ENCODE measurements around the gene XCL2.
"Not testable (repeated sequence)": the region's sequence is repeated elsewhere in the genome, so short reads cannot be mapped to it uniquely, and the experiment has no call there.

XCL2 gene, protein sequence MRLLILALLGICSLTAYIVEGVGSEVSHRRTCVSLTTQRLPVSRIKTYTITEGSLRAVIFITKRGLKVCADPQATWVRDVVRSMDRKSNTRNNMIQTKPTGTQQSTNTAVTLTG

DNA sequence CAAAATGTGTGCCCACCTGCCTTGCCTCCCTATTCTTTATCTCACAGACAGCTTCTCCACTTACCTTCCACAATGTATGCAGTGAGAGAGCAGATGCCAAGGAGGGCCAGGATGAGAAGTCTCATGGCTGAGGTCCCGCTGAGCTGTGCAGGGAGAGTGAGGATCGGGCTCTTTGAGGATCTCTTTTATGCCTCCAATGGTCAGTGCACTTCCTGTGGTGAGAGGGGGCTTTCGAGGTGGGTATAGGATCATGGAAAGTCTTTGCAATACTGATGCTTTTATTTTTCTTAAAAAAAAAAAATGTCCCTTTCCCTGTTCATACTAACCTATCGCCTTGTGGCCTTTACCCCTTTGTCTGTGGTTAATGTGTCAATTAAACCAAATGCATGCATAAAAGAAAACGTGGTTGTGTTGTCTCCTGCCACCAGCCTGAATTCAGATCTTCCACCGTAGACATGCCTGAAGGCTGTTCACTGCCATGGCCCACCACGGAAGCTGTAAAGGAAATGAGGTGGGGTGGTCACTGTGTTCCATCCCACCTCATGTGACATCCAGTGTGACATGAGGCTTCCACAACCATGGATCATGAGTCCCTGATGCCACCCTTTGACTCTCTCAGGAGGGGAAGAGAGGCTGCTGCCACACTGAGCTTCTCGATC, at the start of gene XCL2:
Gene XCL2, minus strand, starts transcription at position 158 of the 659 bp plus-strand sequence. Its CDS starts 33 bp downstream, at position 125.
- not testable (repeated sequence) for H3K27me3 ChIP-seq (ENCODE audit: control insufficient read depth, insufficient read depth, low read length); H3K9ac ChIP-seq (ENCODE audit: low read depth, low read length); H3K4me1 ChIP-seq (ENCODE audit: control insufficient read depth, insufficient read depth, low read length); H3K9me3 ChIP-seq (ENCODE audit: control insufficient read depth, insufficient read depth, low read length); H3K36me3 ChIP-seq (ENCODE audit: control insufficient read depth, insufficient read depth, low read length); H3K27ac ChIP-seq (ENCODE audit: low read depth, low read length); H3K4me3 ChIP-seq (ENCODE audit: low read depth, low read length)

DNA sequence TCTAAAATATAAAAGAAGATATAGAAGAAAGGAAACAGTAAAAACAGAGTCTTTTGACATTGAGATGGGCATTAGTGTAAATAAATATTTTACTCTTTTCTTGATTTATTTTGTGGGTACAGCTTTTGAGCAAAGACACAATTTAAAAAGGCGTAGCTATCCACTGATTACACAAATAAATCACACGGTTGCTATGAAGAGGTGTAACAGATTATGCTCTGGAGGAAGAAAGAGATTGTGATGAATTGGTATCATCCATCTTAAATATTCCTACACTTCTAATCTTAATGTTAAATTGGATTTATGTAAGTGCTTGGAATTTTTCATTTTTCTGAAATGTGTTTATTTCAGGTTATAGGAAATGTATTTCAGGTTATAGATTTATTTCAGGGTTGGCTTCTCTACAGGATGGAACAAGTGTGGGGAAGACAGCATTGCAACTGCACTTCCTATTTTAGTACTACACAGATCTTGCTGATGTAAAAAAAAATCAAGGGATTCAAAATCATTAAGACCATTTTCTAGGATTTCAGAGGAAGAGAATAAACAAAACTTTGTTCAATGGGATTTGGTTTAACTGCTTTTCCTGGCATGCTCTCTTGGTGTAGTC, 47.9 kb upstream of the XCL2 start:
- no peaks in the 10 kb centered on the region for H3K36me3 ChIP-seq (ENCODE audit: control insufficient read depth, insufficient read depth, low read length)
- H3K4me1 ChIP-seq (ENCODE audit: control insufficient read depth, insufficient read depth, low read length), result no peaks in the 10 kb centered on the region
- H3K27me3 ChIP-seq (ENCODE audit: control insufficient read depth, insufficient read depth, low read length), result no peaks in the 10 kb centered on the region
- H3K9ac ChIP-seq (ENCODE audit: low read depth, low read length), result no peak overlapping the region
- no peaks in the 10 kb centered on the region for H3K9me3 ChIP-seq (ENCODE audit: control insufficient read depth, insufficient read depth, low read length)
- no peak overlapping the region for H3K27ac ChIP-seq (ENCODE audit: low read depth, low read length)
- no peak overlapping the region for H3K4me3 ChIP-seq (ENCODE audit: low read depth, low read length)

DNA sequence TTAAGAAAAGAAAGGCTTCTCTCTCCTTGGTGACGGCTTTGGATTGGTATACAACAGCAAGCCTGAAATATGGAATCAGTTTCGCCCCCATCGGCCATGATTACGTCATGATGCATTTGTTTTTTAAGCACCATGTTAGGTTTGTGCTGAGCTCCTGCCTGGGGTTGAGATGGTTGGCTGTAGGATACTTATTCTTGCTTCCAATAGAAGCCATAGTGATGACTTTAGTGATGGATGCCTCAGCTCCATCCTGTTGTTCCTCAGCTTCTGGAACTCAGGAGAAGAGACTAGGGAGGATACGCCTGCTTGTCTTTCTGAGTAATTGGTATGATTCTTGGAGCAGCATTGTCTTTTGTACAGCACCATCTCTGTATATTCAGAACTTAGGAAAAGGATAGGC, 47.3 kb upstream of the XCL2 start:
- Histone ChIP-seq H3K4me1 (ENCODE audit: control insufficient read depth, insufficient read depth, low read length) (no peaks in the 10 kb centered on the region), H3K36me3 (ENCODE audit: control insufficient read depth, insufficient read depth, low read length) (no peaks in the 10 kb centered on the region), H3K27ac (ENCODE audit: low read depth, low read length) (no peak overlapping the region), H3K27me3 (ENCODE audit: control insufficient read depth, insufficient read depth, low read length) (no peaks in the 10 kb centered on the region), H3K4me3 (ENCODE audit: low read depth, low read length) (no peak overlapping the region), H3K9ac (ENCODE audit: low read depth, low read length) (no peak overlapping the region), H3K9me3 (ENCODE audit: control insufficient read depth, insufficient read depth, low read length) (no peaks in the 10 kb centered on the region)

DNA sequence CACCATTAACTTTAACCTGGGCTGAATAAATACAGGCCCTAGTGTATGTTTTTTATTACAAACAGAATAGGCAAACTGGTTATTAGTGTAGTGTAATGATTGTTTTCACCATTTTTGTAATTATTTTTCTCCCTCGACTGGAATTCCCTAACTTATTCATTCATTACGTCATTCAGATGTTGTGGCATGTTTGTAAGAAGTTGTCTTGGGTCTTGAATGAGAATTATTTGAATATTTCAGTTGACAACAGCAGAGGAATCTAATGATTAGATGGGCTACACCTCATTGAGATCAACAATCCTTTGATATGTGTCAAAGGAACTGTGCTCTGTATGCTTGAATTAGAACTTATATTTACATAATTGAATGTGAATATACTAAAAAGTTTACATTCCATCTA, 45.4 kb upstream of the XCL2 start:
- H3K36me3 ChIP-seq (ENCODE audit: control insufficient read depth, insufficient read depth, low read length), result no peaks in the 10 kb centered on the region
- H3K27ac ChIP-seq (ENCODE audit: low read depth, low read length), result no peak overlapping the region
- H3K4me3 ChIP-seq (ENCODE audit: low read depth, low read length), result no peak overlapping the region
- no peaks in the 10 kb centered on the region for H3K27me3 ChIP-seq (ENCODE audit: control insufficient read depth, insufficient read depth, low read length)
- H3K4me1 ChIP-seq (ENCODE audit: control insufficient read depth, insufficient read depth, low read length), result no peaks in the 10 kb centered on the region
- H3K9ac ChIP-seq (ENCODE audit: low read depth, low read length), result no peak overlapping the region
- no peaks in the 10 kb centered on the region for H3K9me3 ChIP-seq (ENCODE audit: control insufficient read depth, insufficient read depth, low read length)

DNA sequence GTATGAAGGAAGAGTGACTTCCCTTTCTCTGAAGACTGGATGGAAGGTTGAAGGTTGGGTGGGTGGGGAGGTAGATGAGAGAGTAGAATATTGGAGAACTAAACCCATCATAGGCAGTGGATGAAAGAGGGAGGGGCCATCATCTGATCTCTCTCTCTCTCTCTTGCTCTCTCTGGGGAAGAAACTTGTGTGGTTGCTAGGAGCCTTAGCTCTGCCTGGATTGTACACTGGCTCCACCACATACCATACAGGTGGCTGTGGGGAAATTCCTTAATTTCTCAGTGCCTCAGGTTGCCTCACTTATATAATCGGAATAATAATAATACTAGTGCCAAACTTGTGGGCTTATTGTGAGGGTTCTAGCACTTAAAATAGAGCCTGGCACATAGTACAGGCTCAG, 42.1 kb upstream of the XCL2 start:
- no peak overlapping the region for H3K27ac ChIP-seq (ENCODE audit: low read depth, low read length)
- no peaks in the 10 kb centered on the region for H3K36me3 ChIP-seq (ENCODE audit: control insufficient read depth, insufficient read depth, low read length)
- H3K9ac ChIP-seq (ENCODE audit: low read depth, low read length), result no peak overlapping the region
- H3K4me3 ChIP-seq (ENCODE audit: low read depth, low read length), result no peak overlapping the region
- no peaks in the 10 kb centered on the region for H3K4me1 ChIP-seq (ENCODE audit: control insufficient read depth, insufficient read depth, low read length)
- H3K27me3 ChIP-seq (ENCODE audit: control insufficient read depth, insufficient read depth, low read length), result no peaks in the 10 kb centered on the region
- no peaks in the 10 kb centered on the region for H3K9me3 ChIP-seq (ENCODE audit: control insufficient read depth, insufficient read depth, low read length)

DNA sequence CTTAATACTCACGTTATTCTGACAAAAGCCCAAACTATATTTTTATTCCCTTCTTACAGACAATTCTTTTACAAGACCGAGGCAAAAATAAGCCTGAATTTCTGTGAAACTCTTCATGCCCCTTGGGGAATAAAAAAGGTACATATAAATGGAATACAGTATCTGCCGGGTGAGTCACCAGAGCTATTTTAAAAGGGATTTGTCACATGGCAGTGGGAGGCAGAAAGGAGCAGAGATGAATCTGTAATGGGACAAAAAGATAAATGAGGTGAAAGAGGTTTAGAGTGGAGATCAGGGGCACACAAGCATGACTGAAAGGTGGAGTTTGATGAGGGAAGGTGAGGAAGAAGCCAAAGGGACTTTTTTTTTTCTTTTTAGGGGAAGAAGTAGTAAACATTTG, 41.4 kb upstream of the XCL2 start:
- H3K9me3 ChIP-seq (ENCODE audit: control insufficient read depth, insufficient read depth, low read length), result no peaks in the 10 kb centered on the region
- H3K4me3 ChIP-seq (ENCODE audit: low read depth, low read length), result no peak overlapping the region
- no peaks in the 10 kb centered on the region for H3K27me3 ChIP-seq (ENCODE audit: control insufficient read depth, insufficient read depth, low read length)
- no peak overlapping the region for H3K9ac ChIP-seq (ENCODE audit: low read depth, low read length)
- no peaks in the 10 kb centered on the region for H3K4me1 ChIP-seq (ENCODE audit: control insufficient read depth, insufficient read depth, low read length)
- H3K36me3 ChIP-seq (ENCODE audit: control insufficient read depth, insufficient read depth, low read length), result no peaks in the 10 kb centered on the region
- no peak overlapping the region for H3K27ac ChIP-seq (ENCODE audit: low read depth, low read length)

DNA sequence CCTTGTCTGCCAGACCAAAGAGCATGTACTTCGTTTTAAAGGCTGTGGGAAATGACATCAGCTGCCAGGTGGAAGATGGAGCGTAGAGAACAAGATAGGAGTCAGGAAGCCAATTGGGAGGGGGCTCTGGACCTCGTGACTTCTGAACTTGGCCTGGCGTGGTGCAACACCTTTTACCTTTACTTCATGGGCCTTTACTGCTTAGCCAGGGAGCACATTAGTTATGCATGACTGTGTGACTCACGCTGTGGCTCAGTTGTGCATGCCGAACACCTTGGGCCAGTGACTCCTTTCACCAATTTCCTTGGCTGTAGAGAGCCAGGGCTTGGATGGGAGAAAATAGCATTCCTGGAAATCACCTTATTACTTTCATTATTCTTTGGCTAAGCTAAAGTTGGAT, 39.8 kb upstream of the XCL2 start:
- Histone ChIP-seq H3K27me3 (ENCODE audit: control insufficient read depth, insufficient read depth, low read length) (no peaks in the 10 kb centered on the region), H3K9ac (ENCODE audit: low read depth, low read length) (no peak overlapping the region), H3K9me3 (ENCODE audit: control insufficient read depth, insufficient read depth, low read length) (no peaks in the 10 kb centered on the region), H3K27ac (ENCODE audit: low read depth, low read length) (no peak overlapping the region), H3K4me1 (ENCODE audit: control insufficient read depth, insufficient read depth, low read length) (no peaks in the 10 kb centered on the region), H3K4me3 (ENCODE audit: low read depth, low read length) (no peak overlapping the region), H3K36me3 (ENCODE audit: control insufficient read depth, insufficient read depth, low read length) (no peaks in the 10 kb centered on the region)

DNA sequence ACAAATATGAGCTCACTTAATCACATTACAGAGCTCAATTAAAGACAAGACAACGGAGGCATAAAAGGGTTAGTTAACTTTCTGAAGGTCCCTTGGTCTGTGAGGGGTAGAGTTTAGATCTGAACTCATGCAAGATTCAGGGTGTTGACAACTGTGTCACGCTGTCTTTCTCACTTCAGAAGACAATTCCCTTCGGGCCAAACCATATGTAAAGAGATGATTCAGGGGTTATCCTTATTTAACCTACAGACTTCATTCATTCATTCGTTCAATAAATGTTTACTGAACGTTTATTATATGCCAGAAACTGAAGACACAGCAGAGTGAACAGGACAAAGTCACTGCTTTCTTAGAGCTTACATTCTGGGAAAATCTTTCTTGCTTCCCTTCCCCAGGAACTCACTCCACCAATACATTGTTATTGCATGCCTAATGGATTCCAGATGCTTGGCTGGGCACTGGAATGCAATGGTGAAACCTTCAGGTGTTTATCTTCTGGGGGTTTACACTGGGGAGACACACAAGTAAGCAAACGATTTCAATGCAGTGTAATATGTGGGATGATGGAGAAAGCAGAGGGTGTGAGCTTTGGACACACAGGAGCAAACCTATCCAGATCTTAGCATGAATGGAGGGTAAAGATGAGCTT, 39.0 kb upstream of the XCL2 start:
- H3K4me3 ChIP-seq (ENCODE audit: low read depth, low read length), result no peak overlapping the region
- H3K27ac ChIP-seq (ENCODE audit: low read depth, low read length), result no peak overlapping the region

DNA sequence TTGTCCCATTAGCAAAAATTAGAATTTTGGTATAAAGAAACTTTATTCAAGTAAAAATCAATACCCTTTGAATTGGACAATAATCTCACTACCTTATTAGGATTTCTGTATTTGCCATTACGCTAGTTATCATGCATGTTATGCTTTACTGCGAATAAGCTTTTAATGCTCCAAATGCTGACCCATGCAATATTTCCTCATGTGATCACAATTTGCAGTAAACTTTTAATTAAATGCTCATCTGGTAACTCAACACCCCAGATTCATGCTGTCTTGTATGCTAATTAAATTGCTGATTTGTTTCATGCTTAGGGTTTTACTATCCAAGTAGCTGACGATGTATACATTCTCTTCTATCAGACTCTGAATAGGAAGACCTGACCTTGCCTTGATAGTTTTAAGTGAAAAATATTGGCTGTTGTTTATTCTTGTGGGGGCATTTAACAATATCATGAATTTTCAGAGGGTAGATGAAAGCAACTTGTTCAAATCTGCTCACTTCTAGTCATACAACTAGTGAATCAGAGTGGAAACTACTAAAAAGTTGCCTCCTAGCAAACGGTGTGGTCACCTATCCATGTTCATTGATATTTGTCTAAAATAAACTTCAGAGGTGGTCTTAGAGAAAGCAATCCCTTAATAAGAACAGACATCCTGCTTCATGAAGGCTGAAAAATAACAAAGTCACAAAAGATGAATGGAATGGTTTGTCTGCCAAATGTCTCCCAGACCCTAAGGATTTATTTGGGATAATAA, 38.2 kb upstream of the XCL2 start:
- H3K4me1 ChIP-seq (ENCODE audit: control insufficient read depth, insufficient read depth, low read length), result no peaks in the 10 kb centered on the region
- H3K27ac ChIP-seq (ENCODE audit: low read depth, low read length), result no peak overlapping the region
- no peak overlapping the region for H3K9ac ChIP-seq (ENCODE audit: low read depth, low read length)
- no peak overlapping the region for H3K4me3 ChIP-seq (ENCODE audit: low read depth, low read length)
- H3K9me3 ChIP-seq (ENCODE audit: control insufficient read depth, insufficient read depth, low read length), result no peaks in the 10 kb centered on the region
- no peaks in the 10 kb centered on the region for H3K36me3 ChIP-seq (ENCODE audit: control insufficient read depth, insufficient read depth, low read length)
- no peaks in the 10 kb centered on the region for H3K27me3 ChIP-seq (ENCODE audit: control insufficient read depth, insufficient read depth, low read length)

More for the DNA sequence above, 39.0 kb upstream of the XCL2 start:
- no peaks in the 10 kb centered on the region for H3K9me3 ChIP-seq (ENCODE audit: control insufficient read depth, insufficient read depth, low read length)
- no peaks in the 10 kb centered on the region for H3K27me3 ChIP-seq (ENCODE audit: control insufficient read depth, insufficient read depth, low read length)
- no peaks in the 10 kb centered on the region for H3K4me1 ChIP-seq (ENCODE audit: control insufficient read depth, insufficient read depth, low read length)
- H3K9ac ChIP-seq (ENCODE audit: low read depth, low read length), result no peak overlapping the region
- no peaks in the 10 kb centered on the region for H3K36me3 ChIP-seq (ENCODE audit: control insufficient read depth, insufficient read depth, low read length)

DNA sequence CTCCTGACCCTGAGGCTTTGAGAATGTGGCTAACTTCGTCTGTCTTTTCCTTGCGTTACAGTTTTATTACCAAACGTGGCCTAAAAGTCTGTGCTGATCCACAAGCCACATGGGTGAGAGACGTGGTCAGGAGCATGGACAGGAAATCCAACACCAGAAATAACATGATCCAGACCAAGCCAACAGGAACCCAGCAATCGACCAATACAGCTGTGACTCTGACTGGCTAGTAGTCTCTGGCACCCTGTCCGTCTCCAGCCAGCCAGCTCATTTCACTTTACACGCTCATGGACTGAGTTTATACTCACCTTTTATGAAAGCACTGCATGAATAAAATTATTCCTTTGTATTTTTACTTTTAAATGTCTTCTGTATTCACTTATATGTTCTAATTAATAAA, 37.2 kb upstream of the XCL2 start:
- H3K9me3 ChIP-seq (ENCODE audit: control insufficient read depth, insufficient read depth, low read length); H3K9ac ChIP-seq (ENCODE audit: low read depth, low read length); H3K4me1 ChIP-seq (ENCODE audit: control insufficient read depth, insufficient read depth, low read length); H3K27ac ChIP-seq (ENCODE audit: low read depth, low read length); H3K36me3 ChIP-seq (ENCODE audit: control insufficient read depth, insufficient read depth, low read length); H3K4me3 ChIP-seq (ENCODE audit: low read depth, low read length); H3K27me3 ChIP-seq (ENCODE audit: control insufficient read depth, insufficient read depth, low read length): not testable (repeated sequence)

DNA sequence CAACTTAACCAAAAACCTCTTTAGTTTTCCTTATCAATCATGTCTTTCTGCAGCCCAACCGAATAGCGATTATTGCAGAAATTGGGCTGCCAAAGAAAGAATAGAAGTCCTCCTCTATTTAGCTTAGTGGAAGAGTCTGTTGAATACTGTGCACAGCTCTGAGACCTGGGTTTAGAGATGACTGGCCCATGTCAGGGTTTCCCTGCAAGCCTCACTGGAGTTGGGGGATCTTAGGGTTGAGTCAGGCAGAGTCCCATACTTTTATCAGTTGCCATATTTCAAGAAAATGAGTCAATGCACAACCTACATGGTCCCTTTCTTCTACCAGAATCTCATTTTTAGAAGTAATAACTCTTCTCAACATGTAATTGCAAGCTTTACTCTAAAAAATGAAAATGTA, 36.5 kb upstream of the XCL2 start:
- H3K4me3 ChIP-seq (ENCODE audit: low read depth, low read length); H3K4me1 ChIP-seq (ENCODE audit: control insufficient read depth, insufficient read depth, low read length); H3K9me3 ChIP-seq (ENCODE audit: control insufficient read depth, insufficient read depth, low read length); H3K9ac ChIP-seq (ENCODE audit: low read depth, low read length); H3K27me3 ChIP-seq (ENCODE audit: control insufficient read depth, insufficient read depth, low read length); H3K27ac ChIP-seq (ENCODE audit: low read depth, low read length); H3K36me3 ChIP-seq (ENCODE audit: control insufficient read depth, insufficient read depth, low read length): not testable (repeated sequence)
